H54 (cell line): ENCODE data around the gene EGFL8.

ENCODE experiments used
- DNase-seq: peaks from one replicate; pipeline ENCODE4 v3.0.0; 2011; ENCODE audit warnings: low spot score, mixed read lengths; ENCODE audit not compliant: insufficient read length
- FAIRE-seq: peaks from 3 replicates; lab custom pipeline; 2011; peaks lifted over from hg19 to GRCh38; lab: Jason Lieb, UNC
- POLR2A ChIP-seq: IDR thresholded peaks from 2 replicates; pipeline ENCODE4 v1.6.1; 2011; ENCODE audit warnings: low read depth, mild to moderate bottlenecking, low read length

EGFL8 gene

DNA sequence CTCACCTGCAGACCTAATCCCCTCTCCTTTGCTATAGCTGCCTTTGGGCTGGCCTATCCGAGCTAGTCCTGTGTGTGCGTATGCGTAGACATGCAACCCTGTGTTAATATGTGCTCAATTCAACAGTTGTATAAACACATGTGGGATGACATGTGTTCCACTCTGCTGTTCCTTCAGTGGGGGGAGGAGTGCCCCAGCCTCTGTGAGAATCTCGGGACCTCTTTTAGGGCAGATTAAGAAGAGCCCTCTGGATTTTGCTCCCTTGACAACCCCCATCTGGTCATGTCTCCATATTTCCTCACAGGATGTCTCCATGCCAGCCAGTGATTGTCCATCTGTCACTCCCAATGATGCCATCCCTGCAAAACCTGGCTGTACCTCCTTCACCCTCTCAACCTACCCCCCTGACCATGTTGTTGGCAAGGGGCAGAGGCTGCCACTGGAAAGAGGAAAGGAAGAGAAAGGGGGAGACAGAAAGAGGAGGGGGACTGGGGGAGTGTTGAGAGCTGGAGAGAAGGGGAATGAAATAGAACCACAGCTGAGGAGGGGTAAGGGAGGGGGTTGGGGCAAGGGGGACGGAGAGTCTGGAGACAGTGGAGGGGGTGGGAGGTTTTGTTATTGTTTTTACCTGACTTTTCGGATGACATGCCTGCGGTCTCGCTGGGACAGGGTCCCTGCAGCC, 13.1 kb upstream of the EGFL8 start:
- FAIRE-seq: no peak
- DNase-seq: no peak

DNA sequence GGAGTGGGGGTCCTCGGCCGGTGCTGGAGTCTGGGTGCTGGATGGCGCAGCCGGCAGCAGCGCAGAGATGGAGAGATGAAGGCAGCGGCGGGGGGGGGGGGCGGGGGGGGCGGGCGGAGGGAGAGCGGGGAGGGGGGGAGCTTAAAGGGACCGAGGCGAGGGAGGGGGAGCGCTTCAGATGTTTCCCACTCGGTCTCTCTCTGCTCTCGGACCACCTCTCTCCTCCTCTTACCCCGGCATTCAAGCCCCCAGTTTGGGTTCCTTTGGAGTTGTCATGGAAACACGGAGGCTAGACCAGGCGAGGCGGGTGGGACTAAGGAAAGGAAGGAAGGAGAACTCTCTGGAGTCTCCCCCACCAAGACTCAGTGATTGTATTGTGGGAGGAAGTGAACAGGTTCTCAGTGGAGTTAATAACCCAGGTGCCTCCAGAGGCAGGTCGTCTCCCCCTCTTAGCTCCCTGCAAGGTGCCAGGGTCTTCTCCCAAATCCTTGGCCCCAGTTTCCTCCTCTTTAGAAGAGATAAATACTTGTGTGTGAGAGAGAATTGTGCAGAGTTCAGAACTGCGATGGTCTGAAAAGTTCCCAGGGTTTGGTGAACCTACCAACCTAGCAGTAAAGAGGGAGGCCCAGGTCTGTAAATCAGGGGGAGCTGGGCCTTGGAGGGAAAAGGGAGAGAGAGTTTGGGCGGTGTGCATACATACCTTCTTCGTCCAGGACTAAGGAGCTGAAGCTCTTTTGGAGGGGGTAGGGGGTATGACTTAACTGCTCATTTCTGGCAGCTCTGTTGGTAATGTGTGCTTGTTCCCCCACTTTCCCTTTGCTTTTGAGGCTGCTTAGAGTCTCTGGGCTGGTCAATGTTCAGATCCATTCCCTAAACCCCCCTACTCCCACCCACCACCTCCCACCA, 12.3 kb upstream of the EGFL8 start, which contains the start of gene PRRT1:
PRRT1 (minus strand) TSS at position 77 of the 906 bp plus-strand sequence. CDS start 112 bp downstream, outside the sequence.
- TF ChIP-seq POLR2A: no peak
- DNase-seq: no peak
- FAIRE-seq: no peak

More for the DNA sequence above, 13.1 kb upstream of the EGFL8 start:
- TF ChIP-seq POLR2A: no peak

DNA sequence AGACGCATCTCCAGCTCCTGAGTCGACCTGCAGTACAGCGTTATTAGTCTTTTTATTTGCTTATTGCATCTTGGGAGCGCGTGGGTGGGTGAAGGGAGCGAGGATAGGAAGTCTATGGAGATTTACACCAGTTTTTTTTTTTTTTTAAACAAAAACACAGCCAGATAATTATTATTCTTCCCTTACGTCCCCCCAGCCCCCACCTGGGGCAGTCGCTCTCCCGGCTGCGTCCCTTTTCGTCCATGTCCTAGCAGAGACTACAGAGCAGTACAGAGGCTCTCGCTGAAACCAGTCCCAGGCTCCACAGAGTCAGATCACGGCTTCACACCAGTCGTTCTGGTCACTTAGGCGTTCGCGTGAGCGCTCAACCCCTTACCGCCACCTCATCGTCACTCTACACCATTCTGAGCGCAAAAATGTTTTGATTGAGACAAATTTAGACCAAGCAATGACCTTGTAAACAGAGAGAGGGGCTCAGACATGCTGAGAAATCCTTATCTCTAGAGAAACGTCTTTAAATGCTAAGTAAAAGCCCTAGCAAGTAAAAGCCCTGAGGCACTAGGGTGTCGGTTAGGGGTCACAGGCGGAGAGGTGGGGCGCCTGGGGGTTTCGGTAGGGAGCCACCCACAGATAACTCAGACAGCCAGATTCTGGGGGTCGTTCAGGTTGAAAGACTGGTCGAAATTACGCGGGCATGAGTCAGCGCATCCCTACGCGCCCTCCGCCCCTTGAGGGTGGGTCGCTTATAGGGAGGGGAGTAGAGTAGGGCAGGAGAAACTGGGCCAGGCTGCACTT, 11.4 kb upstream of the EGFL8 start:
- TF ChIP-seq POLR2A: no peak
- DNase-seq: no peak
- FAIRE-seq: no peak

DNA sequence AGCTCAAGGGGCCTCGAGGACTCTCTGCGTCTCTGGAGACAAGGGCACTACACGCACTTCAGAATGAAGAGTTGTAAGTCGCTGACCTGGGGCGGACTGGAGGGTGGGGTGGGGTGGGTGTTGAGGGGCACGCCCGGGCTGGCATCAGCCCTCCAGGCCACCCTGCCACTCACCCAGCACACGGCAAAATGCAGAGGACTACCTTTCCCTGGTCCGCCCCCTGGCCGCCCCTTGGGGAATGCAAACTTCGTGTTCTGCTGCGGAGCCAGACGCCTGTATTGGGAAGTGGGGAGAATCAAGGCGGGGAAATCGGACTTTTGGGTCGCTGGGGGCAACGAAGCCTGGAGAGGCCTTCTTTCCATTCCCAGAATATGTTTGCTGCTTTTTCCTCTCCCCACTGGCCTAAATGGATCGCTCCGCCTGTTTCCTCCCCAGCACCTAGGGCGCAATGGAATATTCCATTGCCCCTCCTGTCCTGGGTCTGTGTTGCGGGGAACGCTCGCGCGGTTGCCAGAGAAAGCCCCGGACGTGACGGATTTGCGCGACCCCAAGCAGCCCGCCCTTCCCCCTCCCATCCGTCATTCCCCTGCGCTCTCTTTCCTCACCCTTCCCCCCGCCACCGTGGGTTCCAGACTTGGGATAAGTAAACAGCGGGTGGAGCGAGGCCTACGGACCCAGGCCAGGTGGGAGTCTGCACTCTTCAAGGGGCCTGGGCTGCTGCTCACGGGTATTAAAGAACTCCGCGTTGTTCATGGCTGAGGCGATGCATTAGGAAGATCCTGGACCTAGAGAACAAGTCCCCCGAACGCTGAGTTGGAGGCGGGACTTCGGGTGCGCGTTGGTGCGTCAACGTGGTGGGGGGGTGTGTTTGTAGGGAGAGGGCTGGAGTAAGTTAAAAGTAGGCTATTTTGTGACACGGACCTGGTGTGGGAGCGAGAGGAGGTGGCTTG, 10.6 kb upstream of the EGFL8 start, which contains the start of gene PPT2:
PPT2 (plus strand) TSS at position 578 of the 950 bp plus-strand sequence. CDS start 454 bp downstream, outside the sequence.
- FAIRE-seq (peak; percentile 66), DNase-seq (peak; percentile 86)
- peak; percentile 8; the same call in 1 of the 2 replicates for TF ChIP-seq POLR2A

DNA sequence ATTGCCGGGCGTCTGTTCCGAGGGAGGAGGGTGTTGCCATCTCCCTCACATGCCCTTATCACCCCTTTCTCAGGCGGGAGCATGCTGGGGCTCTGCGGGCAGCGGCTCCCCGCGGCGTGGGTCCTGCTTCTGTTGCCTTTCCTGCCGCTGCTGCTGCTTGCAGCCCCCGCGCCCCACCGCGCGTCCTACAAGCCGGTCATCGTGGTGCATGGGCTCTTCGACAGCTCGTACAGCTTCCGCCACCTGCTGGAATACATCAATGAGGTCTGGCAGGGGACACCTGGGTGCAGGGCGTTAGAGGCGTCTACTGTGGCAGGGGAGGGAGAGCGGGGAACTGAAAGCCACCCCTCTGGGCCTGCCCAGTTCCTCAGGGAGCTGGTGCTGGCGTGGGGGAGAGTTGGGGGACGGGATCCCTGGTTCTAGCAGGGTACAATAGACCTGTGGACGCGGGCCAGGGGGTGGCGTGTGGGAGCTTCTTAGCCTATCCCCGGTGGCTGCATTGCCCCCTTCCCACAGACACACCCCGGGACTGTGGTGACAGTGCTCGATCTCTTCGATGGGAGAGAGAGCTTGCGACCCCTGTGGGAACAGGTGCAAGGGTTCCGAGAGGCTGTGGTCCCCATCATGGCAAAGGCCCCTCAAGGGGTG, 9.8 kb upstream of the EGFL8 start:
- no peak for FAIRE-seq
- peak; percentile 64 for DNase-seq
- no peak for TF ChIP-seq POLR2A

DNA sequence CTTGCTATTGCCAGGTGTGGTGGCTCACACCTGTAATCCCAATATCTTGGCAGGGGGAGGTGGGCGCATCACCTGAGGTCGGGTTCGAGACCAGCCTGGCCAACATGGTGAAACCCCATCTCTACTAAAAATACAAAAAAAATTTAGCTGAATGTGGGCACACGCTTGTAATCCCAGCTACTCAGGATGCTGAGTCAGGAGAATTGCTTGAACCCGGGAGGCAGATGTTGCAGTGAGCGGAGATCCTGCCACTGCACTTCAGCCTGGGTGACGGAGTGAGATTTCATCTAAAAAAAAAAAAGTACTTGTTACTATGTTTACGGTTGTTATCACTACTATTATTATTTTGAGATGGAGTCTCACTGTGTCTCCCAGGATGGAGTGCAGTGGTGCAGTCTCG, 7.5 kb upstream of the EGFL8 start:
- no peak for FAIRE-seq
- DNase-seq: no peak
- TF ChIP-seq POLR2A: no peak

DNA sequence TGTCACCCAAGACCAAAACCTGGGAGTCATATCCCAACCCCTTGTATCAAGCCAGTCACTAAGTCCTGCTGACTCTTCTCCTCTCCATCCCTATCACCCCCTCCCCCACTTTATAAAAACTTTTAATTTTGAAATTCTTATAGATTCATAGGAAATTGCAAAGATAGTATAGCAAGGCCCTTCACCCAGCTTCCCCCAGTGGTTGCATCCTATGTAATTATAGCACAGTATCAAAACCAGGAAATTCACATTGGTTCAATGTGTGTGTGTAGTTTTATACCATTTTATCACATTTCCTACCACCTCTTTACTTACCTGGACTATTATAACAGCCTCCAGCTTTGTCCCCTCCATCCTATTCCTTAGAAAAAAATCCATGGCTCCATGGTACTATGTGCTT, 6.3 kb upstream of the EGFL8 start:
- DNase-seq: no peak
- no peak for FAIRE-seq
- TF ChIP-seq POLR2A: no peak

- no peak for FAIRE-seq
Observed at GRCh38 chr6:32163559-32164258, 686 bp upstream of the EGFL8 start.

GRCh38 chr6:32166411-32167061, 2.1 kb downstream of the EGFL8 start:
- FAIRE-seq (no peak), DNase-seq (no peak)
- no peak for TF ChIP-seq POLR2A

More at GRCh38 chr6:32163559-32164258, 686 bp upstream of the EGFL8 start:
- TF ChIP-seq POLR2A: no peak
- DNase-seq: no peak

DNA sequence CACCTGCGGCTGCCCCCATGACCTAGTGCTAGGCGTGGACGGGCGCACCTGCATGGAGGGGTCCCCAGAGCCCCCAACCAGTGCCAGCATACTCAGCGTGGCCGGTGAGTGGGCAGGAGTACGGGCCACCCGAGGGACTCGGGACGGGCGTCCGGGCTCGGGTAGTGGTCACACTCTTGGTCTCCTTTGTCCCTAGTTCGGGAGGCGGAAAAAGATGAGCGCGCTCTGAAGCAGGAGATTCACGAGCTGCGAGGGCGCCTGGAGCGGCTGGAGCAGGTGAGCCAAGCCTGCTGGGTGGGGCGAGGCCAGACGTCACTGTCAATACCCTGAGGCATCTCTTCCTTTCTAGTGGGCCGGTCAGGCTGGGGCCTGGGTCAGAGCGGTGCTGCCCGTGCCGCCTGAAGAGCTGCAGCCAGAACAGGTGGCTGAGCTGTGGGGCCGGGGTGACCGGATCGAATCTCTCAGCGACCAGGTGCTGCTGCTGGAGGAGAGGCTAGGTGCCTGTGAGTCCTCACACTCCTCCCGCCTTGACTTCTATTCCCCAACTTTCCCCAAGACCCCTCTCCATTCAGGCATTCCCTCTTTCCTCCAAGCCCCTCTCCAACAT, 2.9 kb downstream of the EGFL8 start:
- DNase-seq (no peak), FAIRE-seq (no peak)
- no peak for TF ChIP-seq POLR2A
